SKM-1 treated with dmso at 0.1 percent for 144 hours (cell line): ENCODE data around the gene HKDC1.

ENCODE experiments used
- DNase-seq: peaks from one replicate; lab custom pipeline; 2025; ENCODE audit not compliant: unreplicated experiment; lab: John Stamatoyannopoulos, UW

HKDC1 gene

GRCh38 chr10:69216577-69217118 is 3.5 kb upstream of the HKDC1 start:
- DNase-seq, result no peak

GRCh38 chr10:69217119-69217754 is 2.9 kb upstream of the HKDC1 start:
- no peak for DNase-seq

GRCh38 chr10:69218831-69219230 is 1.3 kb upstream of the HKDC1 start:
- DNase-seq, result no peak

GRCh38 chr10:69220507-69220906 is 375 bp downstream of the HKDC1 start:
- DNase-seq, result no peak

- DNase-seq, result peak; percentile 80
These were observed 2.3 kb downstream of the HKDC1 start for GRCh38 chr10:69222157-69223027.

GRCh38 chr10:69223028-69223342 is 2.9 kb downstream of the HKDC1 start:
- DNase-seq, result no peak

- no peak for DNase-seq
These were observed 4.9 kb downstream of the HKDC1 start for GRCh38 chr10:69224862-69225657.

- no peak for DNase-seq
These were observed 5.5 kb downstream of the HKDC1 start for GRCh38 chr10:69225681-69226080.

- no peak for DNase-seq
These were observed 6.9 kb downstream of the HKDC1 start for GRCh38 chr10:69226919-69227450.

- DNase-seq, result no peak
These were observed 8.0 kb downstream of the HKDC1 start for GRCh38 chr10:69228151-69228550.

GRCh38 chr10:69229616-69229916 is 9.4 kb downstream of the HKDC1 start:
- no peak for DNase-seq

GRCh38 chr10:69230128-69230527 is 10.0 kb downstream of the HKDC1 start:
- DNase-seq, result no peak

- no peak for DNase-seq
These were observed 12.1 kb downstream of the HKDC1 start for GRCh38 chr10:69232252-69232651.

- no peak for DNase-seq
These were observed 12.8 kb downstream of the HKDC1 start for GRCh38 chr10:69232736-69233480.

- DNase-seq, result no peak
These were observed 14.3 kb downstream of the HKDC1 start for GRCh38 chr10:69234447-69234846.

- DNase-seq, result peak; percentile 77
These were observed 17.5 kb downstream of the HKDC1 start for GRCh38 chr10:69237528-69238159.

- no peak for DNase-seq
These were observed 19.0 kb downstream of the HKDC1 start for GRCh38 chr10:69239136-69239535.

- no peak for DNase-seq
These were observed 19.8 kb downstream of the HKDC1 start for GRCh38 chr10:69239816-69240434.

GRCh38 chr10:69240455-69240854 is 20.3 kb downstream of the HKDC1 start:
- DNase-seq, result no peak

GRCh38 chr10:69241575-69241974 is 21.4 kb downstream of the HKDC1 start:
- DNase-seq, result no peak
